Skin epidermis (tissue), 12 donors: ENCODE results near the gene ZBTB7B.
A peak's percentile ranks its signal among the peaks of the same experiment; 100 is the strongest.

Experiments
- H3K27ac ChIP-seq, 21 experiments: fragments of 200-600 bp; sonication (generic) in 11 of 21; one replicate each; pipeline ENCODE4 v1.5.0; 2020; ENCODE audit warnings: mild to moderate bottlenecking in 3 of 21, inconsistent platforms in 2 of 21, moderate library complexity in 2 of 21
- H3K4me3 ChIP-seq, 7 experiments: fragments of 200-600 bp; sonication (generic) in 2 of 7; one replicate each; pipeline ENCODE4 v1.5.0; 2020; ENCODE audit warnings: inconsistent platforms in 2 of 7, mild to moderate bottlenecking in 2 of 7, moderate library complexity in 1 of 7

The ZBTB7B gene

GRCh38 chr1:154999571-155000410, 2.8 kb upstream of the ZBTB7B start:
- Histone ChIP-seq H3K4me3 (peak overlapping the region; percentile 70 to 93 (median 83)), H3K27ac (peak overlapping the region; percentile 83 to 99 (median 96))

GRCh38 chr1:155000411-155000725, 2.2 kb upstream of the ZBTB7B start:
- Histone ChIP-seq H3K27ac (peak overlapping the region; percentile 83 to 99 (median 96)), H3K4me3 (peak overlapping the region; percentile 70 to 93 (median 83))

- peak overlapping the region; percentile 70 to 93 (median 83) for H3K4me3 ChIP-seq
- H3K27ac ChIP-seq: peak overlapping the region; percentile 83 to 99 (median 96)
Observed at GRCh38 chr1:155000726-155001424, 1.7 kb upstream of the ZBTB7B start.

GRCh38 chr1:155001425-155001674, 1.3 kb upstream of the ZBTB7B start:
- Histone ChIP-seq H3K4me3 (peak overlapping the region; percentile 70 to 93 (median 83)), H3K27ac (peak overlapping the region; percentile 83 to 99 (median 96))

GRCh38 chr1:155001675-155002463, 733 bp upstream of the ZBTB7B start:
- Histone ChIP-seq H3K4me3 (peak overlapping the region; percentile 70 to 93 (median 83)), H3K27ac (peak overlapping the region; percentile 83 to 99 (median 96))

- peak overlapping the region; percentile 87 to 99 (median 96) for H3K27ac ChIP-seq
- H3K4me3 ChIP-seq: peak overlapping the region; percentile 70 to 93 (median 83)
Observed at GRCh38 chr1:155003227-155003765, 694 bp downstream of the ZBTB7B start.

- H3K27ac ChIP-seq: peak overlapping the region; percentile 87 to 99 (median 96)
- H3K4me3 ChIP-seq: peak overlapping the region; percentile 70 to 93 (median 83)
Observed at GRCh38 chr1:155003766-155004351, 1.3 kb downstream of the ZBTB7B start.

- H3K27ac ChIP-seq: peak overlapping the region in 20 of 21 experiments; percentile 87 to 99 (median 96)
- H3K4me3 ChIP-seq: peak overlapping the region; percentile 70 to 93 (median 83)
Observed at GRCh38 chr1:155004352-155005075, 1.9 kb downstream of the ZBTB7B start.

- Histone ChIP-seq H3K27ac (peak overlapping the region; percentile 8 to 99 (median 96)), H3K4me3 (peak overlapping the region in 6 of 7 experiments; percentile 70 to 90 (median 80))
Observed at GRCh38 chr1:155005076-155006011, 2.7 kb downstream of the ZBTB7B start.

GRCh38 chr1:155006601-155007101, 4.0 kb downstream of the ZBTB7B start:
- H3K4me3 ChIP-seq: peak overlapping the region in 2 of 7 experiments; percentile 0 to 49
- peak overlapping the region in 20 of 21 experiments; percentile 87 to 99 (median 96) for H3K27ac ChIP-seq

GRCh38 chr1:155007251-155007828, 4.7 kb downstream of the ZBTB7B start:
- Histone ChIP-seq H3K27ac (peak overlapping the region; percentile 25 to 99 (median 96)), H3K4me3 (peak overlapping the region in 5 of 7 experiments; percentile 36 to 57 (median 42))

GRCh38 chr1:155008015-155008941, 5.7 kb downstream of the ZBTB7B start:
- Histone ChIP-seq H3K27ac (peak overlapping the region; percentile 49 to 99 (median 96)), H3K4me3 (peak overlapping the region; percentile 36 to 57 (median 41))

GRCh38 chr1:155009221-155009711, 6.7 kb downstream of the ZBTB7B start:
- H3K27ac ChIP-seq: peak overlapping the region; percentile 49 to 99 (median 96)
- H3K4me3 ChIP-seq: peak overlapping the region; percentile 36 to 57 (median 41)

- peak overlapping the region; percentile 36 to 57 (median 41) for H3K4me3 ChIP-seq
- peak overlapping the region in 20 of 21 experiments; percentile 81 to 99 (median 96) for H3K27ac ChIP-seq
Observed at GRCh38 chr1:155009742-155010141, 7.1 kb downstream of the ZBTB7B start.

- peak overlapping the region in 20 of 21 experiments; percentile 81 to 99 (median 96) for H3K27ac ChIP-seq
- H3K4me3 ChIP-seq: peak overlapping the region in 6 of 7 experiments; percentile 36 to 57 (median 40)
Observed at GRCh38 chr1:155010211-155010918, 7.8 kb downstream of the ZBTB7B start.
